ENCODE results near the gene KCNG1. TPM values are rescaled to one million over a fixed set of nuclear protein-coding genes. Genes with fewer than 3 reads are reported as not detected.

The KCNG1 gene
- total and polyA plus RNA-seq, 2 of the 13 experiments (the other 11 are each of a cell fraction or from before 2014, with no cell fraction given), result not detected

DNA sequence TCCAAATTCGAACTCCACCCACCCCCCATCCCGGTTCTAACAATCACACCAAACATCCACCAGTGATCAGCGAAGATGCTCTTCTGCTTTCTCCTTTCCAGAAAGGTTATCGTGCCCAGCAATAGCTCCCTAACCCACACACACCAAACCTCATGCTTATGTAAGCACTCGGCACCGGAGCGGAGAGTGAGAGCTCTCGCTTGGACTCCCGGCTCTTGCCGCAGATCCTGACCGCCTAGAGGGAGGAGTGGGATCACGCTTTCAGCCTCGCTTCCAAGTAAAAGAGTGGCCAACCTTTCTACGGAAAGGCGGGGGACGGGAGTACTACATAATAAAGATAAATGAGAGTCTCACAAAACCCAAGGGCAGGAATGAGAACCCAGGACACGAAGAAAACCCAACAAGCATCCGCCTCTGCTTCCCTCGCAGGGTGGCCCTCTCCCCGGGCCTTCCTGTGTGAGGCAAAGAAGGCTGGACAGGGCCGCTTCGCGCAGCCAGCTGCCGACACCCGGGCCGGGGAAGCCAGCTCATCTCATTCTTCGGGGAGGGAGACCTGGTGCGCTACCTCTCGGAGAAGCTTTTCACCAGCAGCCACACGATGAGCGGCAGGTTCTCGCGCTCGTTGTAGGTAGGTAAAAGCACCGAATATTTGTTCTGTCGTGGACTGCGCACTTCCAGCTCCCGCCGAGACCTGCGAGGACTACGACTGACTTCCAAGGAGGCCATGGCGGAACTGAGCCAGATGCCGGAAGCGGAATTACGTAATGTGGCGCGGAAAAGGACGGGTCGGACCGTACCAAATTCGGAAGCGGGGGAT lies 64.9 kb downstream of the KCNG1 start, which contains the start of gene DPM1 (continued):
- TF ChIP-seq, protein P1, sequence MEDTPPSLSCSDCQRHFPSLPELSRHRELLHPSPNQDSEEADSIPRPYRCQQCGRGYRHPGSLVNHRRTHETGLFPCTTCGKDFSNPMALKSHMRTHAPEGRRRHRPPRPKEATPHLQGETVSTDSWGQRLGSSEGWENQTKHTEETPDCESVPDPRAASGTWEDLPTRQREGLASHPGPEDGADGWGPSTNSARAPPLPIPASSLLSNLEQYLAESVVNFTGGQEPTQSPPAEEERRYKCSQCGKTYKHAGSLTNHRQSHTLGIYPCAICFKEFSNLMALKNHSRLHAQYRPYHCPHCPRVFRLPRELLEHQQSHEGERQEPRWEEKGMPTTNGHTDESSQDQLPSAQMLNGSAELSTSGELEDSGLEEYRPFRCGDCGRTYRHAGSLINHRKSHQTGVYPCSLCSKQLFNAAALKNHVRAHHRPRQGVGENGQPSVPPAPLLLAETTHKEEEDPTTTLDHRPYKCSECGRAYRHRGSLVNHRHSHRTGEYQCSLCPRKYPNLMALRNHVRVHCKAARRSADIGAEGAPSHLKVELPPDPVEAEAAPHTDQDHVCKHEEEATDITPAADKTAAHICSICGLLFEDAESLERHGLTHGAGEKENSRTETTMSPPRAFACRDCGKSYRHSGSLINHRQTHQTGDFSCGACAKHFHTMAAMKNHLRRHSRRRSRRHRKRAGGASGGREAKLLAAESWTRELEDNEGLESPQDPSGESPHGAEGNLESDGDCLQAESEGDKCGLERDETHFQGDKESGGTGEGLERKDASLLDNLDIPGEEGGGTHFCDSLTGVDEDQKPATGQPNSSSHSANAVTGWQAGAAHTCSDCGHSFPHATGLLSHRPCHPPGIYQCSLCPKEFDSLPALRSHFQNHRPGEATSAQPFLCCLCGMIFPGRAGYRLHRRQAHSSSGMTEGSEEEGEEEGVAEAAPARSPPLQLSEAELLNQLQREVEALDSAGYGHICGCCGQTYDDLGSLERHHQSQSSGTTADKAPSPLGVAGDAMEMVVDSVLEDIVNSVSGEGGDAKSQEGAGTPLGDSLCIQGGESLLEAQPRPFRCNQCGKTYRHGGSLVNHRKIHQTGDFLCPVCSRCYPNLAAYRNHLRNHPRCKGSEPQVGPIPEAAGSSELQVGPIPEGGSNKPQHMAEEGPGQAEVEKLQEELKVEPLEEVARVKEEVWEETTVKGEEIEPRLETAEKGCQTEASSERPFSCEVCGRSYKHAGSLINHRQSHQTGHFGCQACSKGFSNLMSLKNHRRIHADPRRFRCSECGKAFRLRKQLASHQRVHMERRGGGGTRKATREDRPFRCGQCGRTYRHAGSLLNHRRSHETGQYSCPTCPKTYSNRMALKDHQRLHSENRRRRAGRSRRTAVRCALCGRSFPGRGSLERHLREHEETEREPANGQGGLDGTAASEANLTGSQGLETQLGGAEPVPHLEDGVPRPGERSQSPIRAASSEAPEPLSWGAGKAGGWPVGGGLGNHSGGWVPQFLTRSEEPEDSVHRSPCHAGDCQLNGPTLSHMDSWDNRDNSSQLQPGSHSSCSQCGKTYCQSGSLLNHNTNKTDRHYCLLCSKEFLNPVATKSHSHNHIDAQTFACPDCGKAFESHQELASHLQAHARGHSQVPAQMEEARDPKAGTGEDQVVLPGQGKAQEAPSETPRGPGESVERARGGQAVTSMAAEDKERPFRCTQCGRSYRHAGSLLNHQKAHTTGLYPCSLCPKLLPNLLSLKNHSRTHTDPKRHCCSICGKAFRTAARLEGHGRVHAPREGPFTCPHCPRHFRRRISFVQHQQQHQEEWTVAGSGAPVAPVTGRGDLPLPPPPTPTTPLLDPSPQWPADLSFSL (CRISPR knock-in tag; IDR thresholded peaks at IDR 0.05), result no peak
- TF ChIP-seq ZNF564 (CRISPR knock-in tag; IDR thresholded peaks at IDR 0.05) (peak; percentile 45; the same call in 1 of the 2 replicates), MYPOP (CRISPR knock-in tag; IDR thresholded peaks at IDR 0.05) (peak; percentile 19; the same call in 1 of the 2 replicates), ZNF761 (CRISPR knock-in tag; conservative IDR thresholded peaks at IDR 0.05) (peak; percentile 19; the same call in 1 of the 2 replicates), DMAP1 (CRISPR knock-in tag; IDR thresholded peaks at IDR 0.05) (peak; percentile 76; the same call in 1 of the 2 replicates), ZNF414 (CRISPR knock-in tag; IDR thresholded peaks at IDR 0.05) (peak; percentile 93), MTF1 (CRISPR knock-in tag; IDR thresholded peaks at IDR 0.05) (no peak), PHF20 (CRISPR knock-in tag; IDR thresholded peaks at IDR 0.05) (peak; percentile 97), CENPBD1 (CRISPR knock-in tag; IDR thresholded peaks at IDR 0.05; ENCODE audit: borderline replicate concordance, low read depth) (no peak), FOXM1 (CRISPR knock-in tag; IDR thresholded peaks at IDR 0.05) (no peak), ZFYVE20 (CRISPR knock-in tag; IDR thresholded peaks at IDR 0.05; ENCODE audit: borderline replicate concordance, low read depth) (peak; percentile 96), GATAD2A (CRISPR knock-in tag; IDR thresholded peaks at IDR 0.05) (peak; percentile 36; the same call in 1 of the 2 replicates), ZFY (CRISPR knock-in tag; IDR thresholded peaks at IDR 0.05) (peak; percentile 87), SALL1 (CRISPR knock-in tag; IDR thresholded peaks at IDR 0.05) (peak; percentile 75; the same call in 1 of the 2 replicates), ZNF329 (CRISPR knock-in tag; IDR thresholded peaks at IDR 0.05; ENCODE audit: low read depth) (peak; percentile 82; the same call in 1 of the 2 replicates), ZFP1 (CRISPR knock-in tag; IDR thresholded peaks at IDR 0.05) (no peak)
- TF ChIP-seq, protein P2, sequence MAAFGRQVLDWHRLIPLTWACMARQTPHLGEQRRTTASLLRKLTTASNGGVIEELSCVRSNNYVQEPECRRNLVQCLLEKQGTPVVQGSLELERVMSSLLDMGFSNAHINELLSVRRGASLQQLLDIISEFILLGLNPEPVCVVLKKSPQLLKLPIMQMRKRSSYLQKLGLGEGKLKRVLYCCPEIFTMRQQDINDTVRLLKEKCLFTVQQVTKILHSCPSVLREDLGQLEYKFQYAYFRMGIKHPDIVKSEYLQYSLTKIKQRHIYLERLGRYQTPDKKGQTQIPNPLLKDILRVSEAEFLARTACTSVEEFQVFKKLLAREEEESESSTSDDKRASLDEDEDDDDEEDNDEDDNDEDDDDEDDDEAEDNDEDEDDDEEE (CRISPR knock-in tag; IDR thresholded peaks at IDR 0.05), result 0 out of 2 replicates have a peak, but pooled peaks have one; percentile 60
- TF ChIP-seq, protein P3, sequence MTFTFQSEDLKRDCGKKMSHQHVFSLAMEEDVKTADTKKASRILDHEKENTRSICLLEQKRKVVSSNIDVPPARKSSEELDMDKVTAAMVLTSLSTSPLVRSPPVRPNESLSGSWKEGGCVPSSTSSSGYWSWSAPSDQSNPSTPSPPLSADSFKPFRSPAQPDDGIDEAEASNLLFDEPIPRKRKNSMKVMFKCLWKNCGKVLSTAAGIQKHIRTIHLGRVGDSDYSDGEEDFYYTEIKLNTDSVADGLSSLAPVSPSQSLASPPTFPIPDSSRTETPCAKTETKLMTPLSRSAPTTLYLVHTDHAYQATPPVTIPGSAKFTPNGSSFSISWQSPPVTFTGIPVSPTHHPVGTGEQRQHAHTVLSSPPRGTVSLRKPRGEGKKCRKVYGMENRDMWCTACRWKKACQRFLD (CRISPR knock-in tag; IDR thresholded peaks at IDR 0.05; ENCODE audit: borderline replicate concordance), result no peak
